ENCODE results near the gene DICER1. TPM values are rescaled to one million over a fixed set of nuclear protein-coding genes. Genes with fewer than 3 reads are reported as not detected.

The DICER1 gene
- total RNA-seq, 1 donor from 2014 or later, result 104 TPM

DNA sequence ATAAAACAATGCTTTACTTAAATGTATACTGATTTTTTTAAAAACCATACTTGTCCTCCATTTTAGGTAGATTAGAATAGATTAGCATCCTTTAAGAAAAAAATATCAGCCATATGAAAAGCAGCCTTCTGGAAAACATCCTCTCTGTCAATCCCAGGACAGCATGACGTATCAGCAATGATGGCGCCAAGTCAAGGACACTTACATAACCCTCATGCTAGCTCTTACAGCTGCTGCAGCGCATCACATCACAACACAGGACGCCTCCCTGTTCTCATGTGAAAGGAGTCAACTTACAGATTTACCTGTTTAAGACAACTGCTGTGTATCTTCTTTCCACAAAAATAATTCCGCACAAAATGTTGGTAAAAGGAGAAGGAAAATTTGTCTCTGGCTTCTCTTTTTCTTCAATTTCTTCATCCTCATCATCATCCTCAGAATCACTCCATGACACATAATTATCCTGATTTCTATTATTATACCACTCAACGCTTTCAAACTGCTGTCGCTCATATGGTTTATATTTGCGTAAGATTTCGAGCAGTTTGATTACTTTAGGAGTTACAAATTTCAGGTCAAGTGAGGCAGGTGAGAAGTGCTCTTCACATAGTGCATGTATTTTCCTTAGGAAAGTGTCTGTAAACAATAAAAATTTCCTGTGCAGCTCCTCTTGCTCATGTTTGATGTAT lies 33.3 kb downstream of the DICER1 start:
- no peaks in the 10 kb centered on the region for H3K9me3 Mint-ChIP-seq
- no peak overlapping the region for H3K27ac Mint-ChIP-seq (ENCODE audit: unreplicated experiment)
- no peak for DNase-seq (ENCODE audit: low read depth, low spot score)
- no peak overlapping the region for H3K4me3 Mint-ChIP-seq
- TF ChIP-seq, protein P1, sequence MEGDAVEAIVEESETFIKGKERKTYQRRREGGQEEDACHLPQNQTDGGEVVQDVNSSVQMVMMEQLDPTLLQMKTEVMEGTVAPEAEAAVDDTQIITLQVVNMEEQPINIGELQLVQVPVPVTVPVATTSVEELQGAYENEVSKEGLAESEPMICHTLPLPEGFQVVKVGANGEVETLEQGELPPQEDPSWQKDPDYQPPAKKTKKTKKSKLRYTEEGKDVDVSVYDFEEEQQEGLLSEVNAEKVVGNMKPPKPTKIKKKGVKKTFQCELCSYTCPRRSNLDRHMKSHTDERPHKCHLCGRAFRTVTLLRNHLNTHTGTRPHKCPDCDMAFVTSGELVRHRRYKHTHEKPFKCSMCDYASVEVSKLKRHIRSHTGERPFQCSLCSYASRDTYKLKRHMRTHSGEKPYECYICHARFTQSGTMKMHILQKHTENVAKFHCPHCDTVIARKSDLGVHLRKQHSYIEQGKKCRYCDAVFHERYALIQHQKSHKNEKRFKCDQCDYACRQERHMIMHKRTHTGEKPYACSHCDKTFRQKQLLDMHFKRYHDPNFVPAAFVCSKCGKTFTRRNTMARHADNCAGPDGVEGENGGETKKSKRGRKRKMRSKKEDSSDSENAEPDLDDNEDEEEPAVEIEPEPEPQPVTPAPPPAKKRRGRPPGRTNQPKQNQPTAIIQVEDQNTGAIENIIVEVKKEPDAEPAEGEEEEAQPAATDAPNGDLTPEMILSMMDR (conservative IDR thresholded peaks at IDR 0.05), result no peak
- no peaks in the 10 kb centered on the region for H3K27me3 Mint-ChIP-seq (ENCODE audit: low read depth)
- H3K4me1 Mint-ChIP-seq, result peaks cover 67% of the 10 kb centered on the region
- peaks cover 26% of the 10 kb centered on the region for H3K36me3 Mint-ChIP-seq (ENCODE audit: low read depth)

DNA sequence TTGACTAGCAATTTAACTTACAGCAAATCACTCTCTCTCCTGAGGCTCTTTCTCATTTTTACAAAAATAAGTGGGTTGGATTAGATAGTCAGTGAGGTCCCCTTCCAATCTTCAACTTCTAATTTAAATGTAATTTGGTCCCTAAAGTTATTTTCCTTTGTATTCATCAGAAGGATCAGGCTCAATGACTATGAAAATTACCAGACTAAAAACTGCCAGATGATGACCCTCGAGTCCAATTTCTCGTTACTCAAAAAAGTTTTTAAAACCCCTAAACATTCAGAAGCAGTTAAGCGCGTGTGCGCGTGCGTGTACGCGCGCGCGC lies 34.7 kb downstream of the DICER1 start:
- H3K9me3 Mint-ChIP-seq, result no peaks in the 10 kb centered on the region
- peaks cover 22% of the 10 kb centered on the region for H3K36me3 Mint-ChIP-seq (ENCODE audit: low read depth)
- H3K27ac Mint-ChIP-seq (ENCODE audit: unreplicated experiment), result peak overlapping the region; percentile 97
- DNase-seq (ENCODE audit: low read depth, low spot score), result no peak
- H3K4me1 Mint-ChIP-seq, result peaks cover 68% of the 10 kb centered on the region
- H3K27me3 Mint-ChIP-seq (ENCODE audit: low read depth), result no peaks in the 10 kb centered on the region
- TF ChIP-seq, protein P1 (conservative IDR thresholded peaks at IDR 0.05), result no peak
- H3K4me3 Mint-ChIP-seq, result no peak overlapping the region

DNA sequence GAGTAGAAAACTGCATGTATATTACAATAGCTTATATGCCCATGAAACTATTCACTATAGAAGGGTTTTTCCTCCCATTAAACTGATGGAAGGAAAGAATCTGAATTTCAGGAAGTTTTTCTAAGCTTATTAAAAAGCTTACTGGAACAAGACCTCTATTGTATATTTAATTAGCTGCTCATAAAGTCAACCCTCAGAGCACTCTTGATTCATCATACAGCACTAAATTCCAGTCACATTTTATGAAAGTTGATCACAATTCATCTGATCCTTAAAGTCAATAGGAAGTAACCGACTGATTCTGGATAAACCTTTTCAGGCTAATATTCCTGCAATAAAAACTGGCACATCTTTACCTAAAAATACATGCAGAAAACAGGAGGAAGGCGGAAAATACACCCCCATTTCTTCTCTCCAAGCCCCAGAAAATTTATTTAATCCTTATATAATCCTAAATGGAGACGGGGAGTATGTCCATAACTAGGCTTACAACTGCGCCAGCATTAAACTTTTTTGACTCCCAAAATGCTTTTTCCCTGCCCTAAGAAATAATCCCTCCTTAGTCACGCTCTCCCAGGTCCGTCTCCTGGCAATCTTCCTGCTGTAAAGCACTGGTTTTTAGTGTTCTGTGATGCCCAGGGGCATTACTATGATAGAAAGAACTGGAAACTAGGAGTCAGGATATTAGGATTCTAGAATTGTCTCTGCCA lies 35.3 kb downstream of the DICER1 start:
- DNase-seq (ENCODE audit: low read depth, low spot score), result no peak
- peaks cover 22% of the 10 kb centered on the region for H3K36me3 Mint-ChIP-seq (ENCODE audit: low read depth)
- no peaks in the 10 kb centered on the region for H3K9me3 Mint-ChIP-seq
- no peaks in the 10 kb centered on the region for H3K27me3 Mint-ChIP-seq (ENCODE audit: low read depth)
- TF ChIP-seq, protein P1 (conservative IDR thresholded peaks at IDR 0.05), result no peak
- H3K4me3 Mint-ChIP-seq, result no peak overlapping the region
- H3K4me1 Mint-ChIP-seq, result peaks cover 65% of the 10 kb centered on the region
- H3K27ac Mint-ChIP-seq (ENCODE audit: unreplicated experiment), result peak overlapping the region; percentile 97

DNA sequence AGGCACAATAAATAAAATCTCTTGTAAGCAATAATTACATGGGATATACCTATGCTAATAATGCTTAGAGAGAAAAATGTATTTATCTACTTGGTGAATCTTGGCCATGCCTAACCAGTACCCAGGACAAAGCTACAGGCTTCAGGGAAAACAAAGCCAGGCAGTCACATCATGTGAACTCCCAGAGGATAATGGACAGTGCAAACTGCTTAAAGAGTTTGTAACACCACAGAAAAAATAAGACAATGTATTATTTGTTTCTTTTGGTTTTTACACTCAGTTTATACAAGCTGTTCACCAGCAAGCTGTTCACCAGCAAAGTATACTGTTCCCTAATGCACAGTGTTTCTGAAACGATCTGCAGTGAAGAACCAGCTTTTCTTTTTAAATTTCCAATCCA lies 38.0 kb downstream of the DICER1 start:
- Mint-ChIP-seq H3K27me3 (ENCODE audit: low read depth) (no peaks in the 10 kb centered on the region), H3K9me3 (no peaks in the 10 kb centered on the region), H3K27ac (ENCODE audit: unreplicated experiment) (peak overlapping the region; percentile 0), H3K4me3 (no peak overlapping the region), H3K36me3 (ENCODE audit: low read depth) (peaks cover 29% of the 10 kb centered on the region), H3K4me1 (peaks cover 40% of the 10 kb centered on the region)
- no peak for DNase-seq (ENCODE audit: low read depth, low spot score)
- TF ChIP-seq, protein P1 (conservative IDR thresholded peaks at IDR 0.05), result no peak

DNA sequence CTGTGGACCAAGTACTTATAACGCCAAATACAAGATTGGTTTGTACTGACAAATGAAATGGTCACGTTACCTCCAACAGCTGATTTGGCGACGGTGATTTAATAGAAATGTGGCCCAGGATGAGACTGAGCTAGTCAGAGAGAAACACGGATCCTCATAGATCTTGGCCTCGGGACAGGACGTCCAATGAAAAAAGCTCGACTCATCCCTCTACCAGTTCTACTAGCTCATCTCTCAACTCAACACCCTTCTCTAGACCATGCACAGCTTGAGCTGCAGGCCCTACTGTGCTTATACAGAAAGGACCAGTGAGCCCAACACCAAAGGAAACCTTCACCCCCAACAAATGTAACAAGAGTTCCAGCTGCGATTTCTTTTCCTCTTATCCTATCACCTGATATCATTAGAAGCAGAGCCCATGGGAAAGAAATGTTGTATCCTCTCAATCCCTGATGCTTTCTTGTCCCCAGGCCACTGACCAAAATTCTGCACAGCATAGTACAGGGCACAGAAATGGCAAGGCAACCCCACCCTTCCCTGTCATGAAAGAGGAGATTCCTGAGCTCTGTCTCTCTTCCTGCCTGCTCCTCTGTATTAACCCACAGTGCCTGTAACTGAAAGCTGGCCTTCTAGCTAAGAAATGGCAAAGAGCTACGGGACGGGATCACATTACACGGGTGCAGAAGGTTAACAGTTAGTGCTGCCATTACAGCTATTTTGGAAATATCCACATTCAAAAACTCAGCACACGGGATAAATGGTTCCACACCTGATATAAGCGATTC lies 39.2 kb downstream of the DICER1 start:
- H3K4me1 Mint-ChIP-seq, result peaks cover 38% of the 10 kb centered on the region
- peaks cover 24% of the 10 kb centered on the region for H3K36me3 Mint-ChIP-seq (ENCODE audit: low read depth)
- TF ChIP-seq, protein P1 (conservative IDR thresholded peaks at IDR 0.05), result no peak
- no peak overlapping the region for H3K4me3 Mint-ChIP-seq
- H3K27ac Mint-ChIP-seq (ENCODE audit: unreplicated experiment), result no peak overlapping the region
- no peaks in the 10 kb centered on the region for H3K9me3 Mint-ChIP-seq
- DNase-seq (ENCODE audit: low read depth, low spot score), result no peak
- no peaks in the 10 kb centered on the region for H3K27me3 Mint-ChIP-seq (ENCODE audit: low read depth)

All from neural crest cell (in vitro differentiated cells).